ENCODE measurements around the gene SCNN1G. TPM values are rescaled to one million over a fixed set of nuclear protein-coding genes. Genes with fewer than 3 reads are reported as not detected.

Gene SCNN1G
- total RNA-seq, 1 donor from 2014 or later: not detected

DNA sequence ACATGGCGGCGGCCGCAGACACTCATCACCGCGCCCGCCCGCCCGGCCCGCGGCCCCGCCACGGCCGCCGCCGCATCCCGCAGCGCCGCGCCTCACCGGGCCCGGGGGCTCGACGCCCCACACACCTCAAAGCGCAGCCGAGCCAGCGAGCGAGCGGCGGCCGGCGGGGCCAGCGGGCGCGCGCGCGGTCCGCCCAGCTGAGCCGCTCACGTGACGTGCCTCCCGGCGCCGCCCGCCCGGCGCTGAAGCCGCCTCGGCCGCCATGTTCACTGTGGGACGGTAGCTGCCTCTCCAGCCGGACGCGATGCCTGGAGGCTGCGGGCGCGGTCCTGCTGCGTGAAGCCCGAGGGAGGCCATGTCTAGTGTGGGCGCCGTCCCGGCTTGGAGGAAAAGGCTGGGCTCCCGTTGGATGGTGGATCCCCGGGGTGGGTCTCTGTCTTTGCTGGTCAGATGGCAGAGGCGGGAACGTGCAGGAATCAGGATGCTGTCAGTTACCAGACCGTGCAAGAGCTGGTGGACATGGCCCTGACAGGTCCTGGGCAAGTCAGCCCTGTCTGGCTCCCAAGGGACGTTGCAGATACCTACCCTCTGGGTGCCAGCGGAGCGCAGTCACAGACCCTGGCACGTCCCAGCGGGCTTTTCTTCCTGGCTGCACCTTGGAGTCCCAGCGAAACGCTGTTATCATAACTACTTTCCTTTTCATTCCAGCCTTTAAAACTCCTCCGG, 33.1 kb upstream of the SCNN1G start, which contains the start of gene USP31:
TSS of gene USP31 (minus strand) at position 186 of the 726 bp plus-strand sequence. CDS start at position 4, 182 bp downstream.
- DNase-seq (ENCODE audit: low spot score): peak; percentile 98
- intact Hi-C loops (cut with DNase I): loop anchor here (2.0 kb wide), 1 partner anchor 77 kb away; no protein-coding TSS in a partner anchor

- no peak for DNase-seq (ENCODE audit: low spot score)
- intact Hi-C loops (cut with DNase I): loop anchor here (2.0 kb wide), 1 partner anchor 77 kb away; no protein-coding TSS in a partner anchor
Observed at GRCh38 chr16:23149993-23150364, 32.6 kb upstream of the SCNN1G start.

DNA sequence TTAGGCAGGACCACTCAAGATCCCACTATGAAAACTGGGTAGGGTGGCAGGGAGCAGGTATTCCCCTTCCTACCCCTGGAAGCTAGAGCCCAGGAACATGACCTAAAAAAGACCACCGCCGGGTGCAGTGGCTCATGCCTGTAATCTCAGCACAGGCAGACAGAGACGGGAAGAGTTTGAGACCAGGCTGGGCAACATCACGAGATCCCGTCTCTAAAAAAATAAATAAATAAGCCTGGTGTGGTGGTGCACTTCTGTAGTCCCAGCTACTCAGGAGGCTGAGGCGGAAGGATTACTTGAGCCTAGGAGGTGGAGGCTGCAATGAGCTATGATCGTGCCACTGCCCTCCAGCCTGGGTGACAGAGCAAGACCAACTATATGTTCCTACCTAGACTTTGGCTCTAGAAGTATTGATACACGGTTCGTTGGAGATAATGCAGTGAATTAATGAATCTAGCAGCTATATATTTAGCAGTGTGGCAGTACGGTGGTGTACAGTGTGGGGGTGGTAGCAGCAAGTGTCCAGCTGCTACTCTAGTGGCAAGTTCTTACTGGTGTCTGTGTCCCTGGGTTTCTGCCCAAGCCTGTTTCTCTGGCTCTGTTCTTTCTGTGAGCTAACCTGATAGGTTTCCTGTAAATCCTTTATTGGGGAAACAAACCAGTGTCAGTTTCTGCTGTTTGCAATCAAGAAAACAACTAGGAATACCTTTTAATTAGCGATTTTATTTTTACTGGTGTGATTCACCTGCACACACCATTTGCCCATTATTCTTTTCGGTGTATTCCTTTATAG, 30.0 kb upstream of the SCNN1G start:
- no peak for DNase-seq (ENCODE audit: low spot score)
- intact Hi-C loops (cut with DNase I): no loop called here

DNA sequence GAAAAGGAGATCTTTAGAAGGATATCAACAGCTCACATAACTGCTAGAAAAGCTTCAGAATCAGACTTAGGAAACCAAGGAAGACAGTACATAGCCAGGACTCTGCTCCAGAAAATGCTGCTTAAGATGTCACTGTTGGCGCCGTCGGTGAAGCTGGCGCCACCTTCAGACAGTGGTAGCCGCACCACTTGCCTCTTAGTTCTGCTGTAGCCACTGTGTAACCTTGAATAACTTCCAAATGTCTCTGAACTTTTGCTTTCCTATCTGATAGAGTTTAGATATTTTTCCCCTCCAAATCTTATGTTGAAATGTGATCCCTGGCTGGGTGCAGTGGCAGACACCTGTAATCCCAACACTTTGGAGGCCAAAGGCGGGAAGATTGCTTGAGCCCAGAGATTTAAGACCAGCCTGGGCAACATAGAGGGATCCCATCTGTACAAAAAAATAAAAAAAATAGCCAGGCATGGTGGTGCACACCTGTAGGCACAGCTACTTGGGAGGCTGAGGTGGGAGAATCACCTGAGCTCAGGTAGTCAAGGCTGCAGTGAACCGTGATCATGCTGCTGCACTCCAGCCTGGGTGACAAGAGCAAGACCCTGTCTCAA, 27.0 kb upstream of the SCNN1G start:
- DNase-seq (ENCODE audit: low spot score): no peak

DNA sequence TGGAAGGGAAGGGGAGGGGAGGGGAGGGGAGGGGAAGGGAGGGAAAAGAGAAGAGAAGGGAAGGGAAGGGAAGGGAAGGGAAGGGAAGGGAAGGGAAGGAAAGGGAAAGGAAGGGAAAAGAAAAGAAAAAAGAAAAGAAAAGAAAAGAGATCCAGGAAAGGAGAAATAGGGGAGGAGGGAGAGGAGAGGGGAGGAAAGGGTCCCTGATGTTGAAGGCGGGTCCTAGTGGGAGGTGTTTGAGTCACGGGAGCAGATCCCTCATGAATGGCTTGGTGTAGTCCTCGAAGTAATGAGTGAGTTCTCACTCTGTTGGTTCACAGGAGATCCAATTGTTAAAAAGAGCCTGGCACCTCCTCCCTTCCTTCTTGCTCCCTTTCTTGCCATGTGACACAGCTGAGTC, 26.4 kb upstream of the SCNN1G start:
- no peak for DNase-seq (ENCODE audit: low spot score)
- intact Hi-C loops (cut with DNase I): no loop called here

More for the DNA sequence above, 27.0 kb upstream of the SCNN1G start:
- intact Hi-C loops (cut with DNase I): no loop called here

DNA sequence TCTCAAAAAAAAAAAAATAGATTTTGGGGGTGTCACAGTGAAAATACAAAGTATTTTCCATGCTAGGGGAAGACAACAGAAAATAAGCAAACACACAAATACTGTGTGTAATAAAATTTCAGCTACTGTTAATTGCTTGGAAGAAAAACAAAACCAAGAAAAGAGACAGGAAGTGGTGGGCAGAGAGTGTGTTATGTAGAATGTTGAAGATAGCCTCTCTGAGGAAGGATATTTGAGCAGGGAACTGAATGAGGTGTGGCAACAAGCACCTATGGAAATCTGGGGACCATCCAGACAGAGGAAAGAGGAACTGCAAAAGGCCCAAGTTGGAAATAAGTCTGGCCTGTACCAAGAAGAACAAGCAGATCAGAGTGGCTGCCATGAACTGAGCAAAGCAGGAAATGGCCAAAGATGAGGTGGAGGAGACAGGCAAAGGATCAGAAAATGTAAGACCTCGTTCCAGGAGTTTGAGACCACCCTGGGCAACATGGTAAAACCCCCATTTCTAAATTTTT, 25.5 kb upstream of the SCNN1G start:
- no peak for DNase-seq (ENCODE audit: low spot score)
- intact Hi-C loops (cut with DNase I): no loop called here

- intact Hi-C loops (cut with DNase I): no loop called here
- DNase-seq (ENCODE audit: low spot score): no peak
Observed at GRCh38 chr16:23158114-23158513, 24.4 kb upstream of the SCNN1G start.

DNA sequence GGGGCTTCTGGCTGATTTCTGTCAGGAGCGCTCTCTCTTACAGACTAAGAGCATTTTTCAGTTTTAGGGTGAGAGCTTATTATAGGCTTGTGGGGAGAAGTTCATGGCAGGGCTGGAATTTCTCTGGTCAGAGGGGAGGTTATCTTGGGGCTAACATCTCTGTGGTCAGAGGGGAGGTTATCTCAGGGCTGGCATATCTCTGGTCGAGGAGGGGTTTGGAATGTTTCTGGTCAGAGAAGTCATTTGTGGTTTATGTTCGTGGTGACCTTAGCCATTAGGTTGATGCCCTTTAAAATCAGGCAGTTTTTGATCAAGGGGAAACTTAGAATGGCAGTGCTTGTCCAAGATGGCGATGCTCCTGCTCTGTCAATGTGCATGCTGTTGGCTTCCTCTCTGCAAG, 22.5 kb upstream of the SCNN1G start:
- DNase-seq (ENCODE audit: low spot score): no peak
- intact Hi-C loops (cut with DNase I): no loop called here

DNA sequence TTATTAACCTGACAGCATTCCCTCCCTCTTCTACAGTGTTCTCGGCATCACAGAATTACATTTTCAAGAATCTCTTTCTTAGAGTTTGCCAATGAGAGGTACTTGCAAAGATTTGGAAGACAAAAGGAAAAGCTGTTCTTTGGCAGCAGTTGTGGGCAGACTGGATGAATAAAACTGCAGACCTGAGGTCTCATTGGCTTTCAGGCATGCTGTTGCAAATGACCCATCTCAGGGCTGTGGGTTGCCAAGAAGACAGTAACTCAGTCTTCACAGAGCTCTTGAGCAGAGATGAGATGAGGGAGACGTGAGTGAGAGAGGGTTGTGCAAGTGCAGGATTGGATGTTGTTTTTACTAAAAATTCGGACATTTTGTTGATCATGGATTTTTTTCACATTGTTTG, 22.0 kb upstream of the SCNN1G start:
- intact Hi-C loops (cut with DNase I): no loop called here
- no peak for DNase-seq (ENCODE audit: low spot score)

- DNase-seq (ENCODE audit: low spot score): no peak
- intact Hi-C loops (cut with DNase I): no loop called here
Observed at GRCh38 chr16:23163921-23164320, 18.6 kb upstream of the SCNN1G start.

DNA sequence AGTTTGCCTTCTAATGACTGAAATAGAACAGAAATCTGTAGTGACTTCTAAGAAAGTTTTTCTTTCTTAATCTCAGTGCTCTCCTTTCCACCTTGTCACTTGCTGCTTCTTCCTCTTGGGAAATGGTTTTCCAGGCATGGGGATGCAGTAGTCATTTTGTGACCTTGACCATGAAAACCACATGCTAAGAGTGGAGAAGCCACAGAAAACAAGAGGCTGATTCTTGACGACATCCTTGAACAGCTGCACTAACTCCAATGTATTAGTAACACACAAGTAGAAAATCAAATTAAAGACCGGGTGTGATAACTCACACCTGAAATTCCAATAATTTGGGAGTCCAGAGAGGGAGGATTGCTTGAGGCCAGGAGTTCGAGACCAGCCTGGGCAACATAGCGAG, 17.8 kb upstream of the SCNN1G start:
- intact Hi-C loops (cut with DNase I): no loop called here
- DNase-seq (ENCODE audit: low spot score): no peak

DNA sequence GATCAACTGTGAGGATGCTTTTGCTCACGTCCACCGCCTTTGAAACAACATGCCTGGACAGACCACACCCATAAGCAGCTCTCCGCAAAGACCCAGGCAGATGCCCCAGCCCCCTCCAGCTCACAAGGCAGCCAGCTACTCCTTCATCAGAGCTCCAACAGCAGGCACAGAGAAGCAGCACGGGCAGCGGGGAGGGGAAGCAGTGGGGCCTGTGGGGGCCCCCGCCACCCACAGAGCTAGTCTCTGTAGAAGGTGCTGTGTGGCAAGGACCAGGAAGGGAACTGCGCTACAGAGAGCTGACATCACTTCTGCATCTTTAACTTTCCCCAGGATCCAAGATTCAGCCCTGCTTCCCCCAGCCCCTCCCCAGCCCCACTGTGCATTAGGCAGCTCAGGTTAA, 10.0 kb upstream of the SCNN1G start:
- intact Hi-C loops (cut with DNase I): no loop called here
- DNase-seq (ENCODE audit: low spot score): no peak

DNA sequence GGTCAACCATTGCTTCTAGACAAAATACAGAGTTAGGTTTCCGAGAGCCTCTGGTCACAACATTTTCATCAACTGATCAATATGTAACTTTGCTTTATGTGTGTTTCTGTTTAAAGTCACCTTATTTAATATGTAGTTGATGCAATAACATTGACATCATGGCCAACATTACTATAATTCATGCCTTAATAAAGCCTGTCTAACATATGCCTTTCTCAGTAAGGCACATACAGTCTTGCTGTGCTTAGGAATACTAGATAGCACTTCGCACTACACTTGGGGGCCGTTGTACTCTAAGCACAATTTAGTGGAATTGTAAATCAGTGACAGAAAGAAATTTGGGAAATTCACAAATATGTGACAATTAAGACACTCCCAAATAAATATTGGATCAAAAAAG, 9.6 kb upstream of the SCNN1G start:
- no peak for DNase-seq (ENCODE audit: low spot score)
- intact Hi-C loops (cut with DNase I): no loop called here

DNA sequence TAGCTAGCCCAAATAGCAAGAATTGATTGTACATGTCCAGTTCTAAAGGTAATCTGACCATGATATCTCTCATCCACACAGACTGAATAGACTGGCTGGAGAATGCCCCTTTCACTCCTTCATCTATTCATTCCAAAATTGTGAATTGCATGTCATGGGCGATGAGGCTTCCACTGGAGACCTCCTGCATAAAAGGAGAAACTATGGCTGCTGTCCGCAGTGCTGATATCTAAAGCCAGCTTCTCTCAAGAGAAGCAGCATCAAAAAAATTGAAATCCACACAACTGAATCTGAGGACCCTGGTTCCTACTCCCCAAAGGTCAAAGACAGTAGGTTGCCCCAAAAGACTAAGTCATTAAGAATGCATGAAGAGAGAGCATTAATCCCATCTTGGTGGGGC, 7.9 kb upstream of the SCNN1G start:
- intact Hi-C loops (cut with DNase I): no loop called here
- DNase-seq (ENCODE audit: low spot score): no peak

- intact Hi-C loops (cut with DNase I): no loop called here
Observed at GRCh38 chr16:23175651-23176050, 6.9 kb upstream of the SCNN1G start.

DNA sequence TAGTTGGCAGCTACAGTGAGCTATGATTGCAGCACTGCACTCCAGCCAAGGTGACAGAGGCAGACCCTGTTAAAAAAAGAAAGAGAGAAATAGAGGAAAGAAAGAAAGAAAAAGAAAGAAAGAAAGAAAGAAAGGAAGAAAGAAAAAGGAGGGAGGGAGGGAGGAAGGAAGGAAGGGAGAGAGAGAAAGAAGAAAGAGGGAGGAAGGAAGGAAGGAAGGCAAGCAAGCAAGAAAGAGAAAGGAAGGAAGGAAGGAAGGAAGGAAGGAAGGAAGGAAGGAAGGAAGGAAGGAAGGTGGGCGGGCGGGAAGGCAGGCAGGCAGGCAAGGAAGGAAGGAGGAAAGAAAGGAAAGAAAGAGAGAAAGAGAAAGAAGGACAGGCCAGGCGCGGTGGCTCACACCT, 1.0 kb upstream of the SCNN1G start:
- no peak for DNase-seq (ENCODE audit: low spot score)
- intact Hi-C loops (cut with DNase I): loop anchor here (10.0 kb wide), 1 partner anchor 223 kb away; no protein-coding TSS in a partner anchor

More at GRCh38 chr16:23175651-23176050, 6.9 kb upstream of the SCNN1G start:
- no peak for DNase-seq (ENCODE audit: low spot score)

DNA sequence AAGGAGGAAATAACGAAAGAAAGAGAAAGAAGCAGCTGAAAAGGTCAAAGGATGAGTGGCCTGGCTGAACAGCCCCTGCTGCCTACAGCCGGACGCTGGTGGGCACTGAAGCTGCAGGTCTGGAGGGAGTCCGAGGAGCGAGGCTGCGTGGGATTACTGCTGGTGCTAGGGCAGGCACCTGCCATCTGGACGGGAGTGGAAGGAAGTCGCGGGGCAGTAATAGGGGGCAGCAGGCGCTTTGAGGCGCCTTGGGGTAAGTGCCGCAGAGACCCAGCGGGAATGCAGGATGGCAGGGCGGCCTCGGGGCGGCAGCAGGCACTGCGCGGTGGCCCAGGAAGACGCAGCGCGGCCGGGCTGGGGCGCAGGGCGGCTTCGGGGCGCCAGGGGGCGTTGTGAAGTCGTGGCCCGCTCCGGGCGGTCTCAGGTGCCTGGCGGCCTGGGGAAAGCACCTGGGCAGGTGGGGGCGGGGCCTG, 303 bp upstream of the SCNN1G start:
- peak; percentile 76 for DNase-seq (ENCODE audit: low spot score)
- intact Hi-C loops (cut with DNase I): loop anchor here (1.0 to 10.0 kb wide), 2 partner anchors 223 to 254 kb away; no protein-coding TSS in a partner anchor

GRCh38 chr16:23183543-23183862, 958 bp downstream of the SCNN1G start:
- no peak for DNase-seq (ENCODE audit: low spot score)
- intact Hi-C loops (cut with DNase I): loop anchor here (10.0 kb wide), 1 partner anchor 221 kb away; no protein-coding TSS in a partner anchor

- intact Hi-C loops (cut with DNase I): loop anchor here (10.0 kb wide), 1 partner anchor 219 kb away; no protein-coding TSS in a partner anchor
- no peak for DNase-seq (ENCODE audit: low spot score)
Observed at GRCh38 chr16:23185656-23186055, 3.1 kb downstream of the SCNN1G start.

DNA sequence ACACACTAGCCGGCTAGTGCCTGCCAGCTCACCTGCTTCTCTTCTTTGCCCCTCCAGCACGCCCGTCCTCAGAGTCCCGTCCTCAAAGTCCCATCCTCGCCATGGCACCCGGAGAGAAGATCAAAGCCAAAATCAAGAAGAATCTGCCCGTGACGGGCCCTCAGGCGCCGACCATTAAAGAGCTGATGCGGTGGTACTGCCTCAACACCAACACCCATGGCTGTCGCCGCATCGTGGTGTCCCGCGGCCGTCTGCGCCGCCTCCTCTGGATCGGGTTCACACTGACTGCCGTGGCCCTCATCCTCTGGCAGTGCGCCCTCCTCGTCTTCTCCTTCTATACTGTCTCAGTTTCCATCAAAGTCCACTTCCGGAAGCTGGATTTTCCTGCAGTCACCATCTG, 3.6 kb downstream of the SCNN1G start:
- DNase-seq (ENCODE audit: low spot score): no peak
- intact Hi-C loops (cut with DNase I): loop anchor here (10.0 kb wide), 1 partner anchor 219 kb away; no protein-coding TSS in a partner anchor

Data from cardiac septum (tissue), 1 donor.